GM18517 (cell line): Measurements from ENCODE around the gene DHX36.

Experiments used
- ATAC-seq: cut with Tn5 transposase; IDR thresholded peaks from one replicate; pipeline ENCODE4 v1.9.1; 2021; ENCODE audit warnings: mild to moderate bottlenecking, moderate library complexity; ENCODE audit not compliant: unreplicated experiment

The DHX36 gene, protein sequence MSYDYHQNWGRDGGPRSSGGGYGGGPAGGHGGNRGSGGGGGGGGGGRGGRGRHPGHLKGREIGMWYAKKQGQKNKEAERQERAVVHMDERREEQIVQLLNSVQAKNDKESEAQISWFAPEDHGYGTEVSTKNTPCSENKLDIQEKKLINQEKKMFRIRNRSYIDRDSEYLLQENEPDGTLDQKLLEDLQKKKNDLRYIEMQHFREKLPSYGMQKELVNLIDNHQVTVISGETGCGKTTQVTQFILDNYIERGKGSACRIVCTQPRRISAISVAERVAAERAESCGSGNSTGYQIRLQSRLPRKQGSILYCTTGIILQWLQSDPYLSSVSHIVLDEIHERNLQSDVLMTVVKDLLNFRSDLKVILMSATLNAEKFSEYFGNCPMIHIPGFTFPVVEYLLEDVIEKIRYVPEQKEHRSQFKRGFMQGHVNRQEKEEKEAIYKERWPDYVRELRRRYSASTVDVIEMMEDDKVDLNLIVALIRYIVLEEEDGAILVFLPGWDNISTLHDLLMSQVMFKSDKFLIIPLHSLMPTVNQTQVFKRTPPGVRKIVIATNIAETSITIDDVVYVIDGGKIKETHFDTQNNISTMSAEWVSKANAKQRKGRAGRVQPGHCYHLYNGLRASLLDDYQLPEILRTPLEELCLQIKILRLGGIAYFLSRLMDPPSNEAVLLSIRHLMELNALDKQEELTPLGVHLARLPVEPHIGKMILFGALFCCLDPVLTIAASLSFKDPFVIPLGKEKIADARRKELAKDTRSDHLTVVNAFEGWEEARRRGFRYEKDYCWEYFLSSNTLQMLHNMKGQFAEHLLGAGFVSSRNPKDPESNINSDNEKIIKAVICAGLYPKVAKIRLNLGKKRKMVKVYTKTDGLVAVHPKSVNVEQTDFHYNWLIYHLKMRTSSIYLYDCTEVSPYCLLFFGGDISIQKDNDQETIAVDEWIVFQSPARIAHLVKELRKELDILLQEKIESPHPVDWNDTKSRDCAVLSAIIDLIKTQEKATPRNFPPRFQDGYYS

DNA sequence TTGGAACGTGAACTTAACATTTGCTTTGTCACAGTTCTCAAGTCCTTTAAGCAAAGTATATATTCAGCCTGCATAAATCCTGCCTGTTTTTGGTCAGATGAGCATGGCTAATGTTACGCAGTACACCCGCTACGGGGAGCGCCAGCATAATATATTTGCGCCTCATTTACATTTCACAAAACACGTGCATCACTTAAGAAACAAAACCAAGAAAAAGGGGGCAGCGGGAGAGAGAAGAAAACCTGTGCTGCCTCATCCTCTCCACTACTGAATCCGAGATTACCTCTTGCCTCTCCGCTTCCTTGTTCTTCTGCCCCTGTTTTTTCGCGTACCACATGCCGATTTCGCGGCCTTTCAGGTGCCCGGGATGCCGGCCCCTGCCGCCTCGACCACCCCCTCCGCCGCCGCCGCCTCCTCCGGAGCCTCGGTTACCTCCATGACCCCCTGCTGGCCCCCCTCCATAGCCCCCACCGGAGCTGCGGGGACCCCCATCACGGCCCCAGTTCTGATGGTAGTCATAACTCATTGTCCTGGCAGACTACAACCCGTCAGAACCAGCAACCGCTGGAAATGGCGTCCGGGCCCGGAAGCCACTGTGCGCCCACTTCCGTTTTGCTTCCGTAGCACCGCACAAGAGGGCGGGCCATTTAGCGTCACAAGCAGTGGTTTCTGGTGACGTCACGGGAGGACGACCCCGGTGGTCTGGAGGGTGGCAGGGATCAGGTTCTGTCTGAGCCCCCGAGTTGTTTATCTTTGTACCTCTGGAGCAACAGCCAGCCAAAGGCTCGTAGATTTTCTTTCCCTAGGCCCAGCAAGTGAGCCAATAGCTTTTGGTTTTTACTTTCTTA lies at the start of gene DHX36:
Gene DHX36 (minus strand): TSS at position 597 of the 848 bp plus-strand sequence. CDS start 71 bp downstream, at position 526.
- ATAC-seq = peak; percentile 87

DNA sequence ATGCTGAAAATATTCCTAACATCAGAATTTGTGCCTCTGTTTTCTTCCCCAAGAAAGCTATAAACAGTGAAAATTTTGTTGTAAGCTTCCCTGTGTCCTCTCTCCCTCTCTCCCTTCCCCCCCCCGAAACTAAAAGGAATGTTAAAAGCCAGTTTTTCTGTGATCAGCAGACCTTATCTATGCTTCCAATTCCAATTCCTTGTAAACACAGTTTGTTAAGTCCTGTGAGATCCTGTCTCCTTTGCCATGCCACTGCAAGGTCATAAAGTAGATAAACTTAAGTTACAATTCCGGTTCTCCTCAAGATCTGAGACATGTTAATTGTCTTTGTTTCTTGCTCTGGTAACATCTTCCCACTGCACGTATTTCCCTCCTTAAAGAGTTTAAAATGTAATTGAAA lies 42.9 kb upstream of the DHX36 start:
- no peak for ATAC-seq

DNA sequence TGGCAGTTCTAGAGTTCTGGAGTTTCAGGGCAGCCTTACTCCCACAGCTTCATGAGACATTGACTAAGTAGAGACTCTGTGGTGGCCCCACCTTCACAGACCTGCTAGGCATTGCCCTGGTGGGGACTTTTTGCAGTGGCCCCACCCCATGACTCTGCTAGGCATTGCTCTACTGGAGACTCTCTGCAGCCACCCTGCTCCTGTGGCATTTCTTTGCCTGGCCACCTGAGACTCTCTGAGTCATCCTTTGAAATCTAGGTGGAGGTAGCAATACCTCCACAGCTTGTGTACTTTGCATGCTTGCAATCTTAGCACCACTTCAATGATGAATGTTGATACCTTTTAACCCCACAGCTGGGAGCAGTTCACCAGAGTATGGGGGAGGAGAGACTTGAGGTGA lies 40.6 kb upstream of the DHX36 start:
- no peak for ATAC-seq

DNA sequence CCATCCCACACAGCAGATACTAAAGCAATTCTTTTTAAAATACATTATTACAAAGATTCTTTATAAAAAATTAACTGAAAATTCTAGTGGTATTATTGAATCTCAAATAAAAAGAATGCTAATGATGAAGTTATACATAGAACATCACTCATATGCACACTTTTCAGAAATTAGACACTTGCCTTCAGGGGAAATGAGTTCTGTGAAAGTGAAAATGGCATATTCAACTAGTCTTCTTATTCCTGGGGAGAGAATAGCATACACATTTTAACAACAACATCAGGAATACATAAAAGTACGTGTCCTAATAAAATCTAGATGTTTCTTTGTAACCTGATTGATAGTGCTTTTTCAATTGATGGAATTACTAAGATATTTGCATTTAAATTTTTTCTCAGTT lies 36.8 kb upstream of the DHX36 start:
- ATAC-seq = no peak

DNA sequence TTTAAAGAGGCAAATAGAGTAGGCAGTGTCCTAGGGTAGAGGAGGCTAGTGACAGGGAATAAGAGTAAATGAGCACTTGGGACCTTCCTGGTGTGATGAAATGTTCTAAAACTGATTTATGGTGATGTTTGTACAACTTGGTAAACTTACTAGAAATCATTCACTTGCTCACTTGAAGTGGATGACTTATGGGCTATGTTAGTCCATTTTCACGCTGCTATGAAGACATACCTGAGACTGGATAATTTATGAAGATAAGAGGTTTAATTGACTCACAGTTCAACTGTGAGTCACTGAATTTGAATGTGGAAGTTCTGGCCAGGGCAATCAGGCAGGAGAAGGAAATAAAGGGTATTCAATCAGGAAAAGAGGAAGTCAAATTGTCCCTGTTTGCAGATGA lies 31.7 kb upstream of the DHX36 start:
- no peak for ATAC-seq

DNA sequence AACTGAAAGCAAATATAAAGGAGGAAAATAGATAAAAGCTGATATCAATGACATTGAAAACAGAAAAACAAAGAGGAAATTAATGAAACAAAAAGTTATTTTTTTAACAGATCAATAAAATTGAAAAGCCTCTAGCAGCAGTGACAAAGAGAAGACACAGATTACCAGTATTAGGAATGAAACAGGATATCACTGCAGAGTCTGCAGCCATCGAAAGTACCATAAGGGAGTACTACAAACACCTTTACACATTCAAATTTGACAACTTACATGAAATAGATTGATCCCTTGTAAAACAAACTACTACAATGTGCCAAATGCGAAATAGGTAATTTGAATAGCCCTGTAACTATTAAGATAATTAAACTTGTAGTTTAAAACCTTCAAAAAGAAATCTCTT lies 24.9 kb upstream of the DHX36 start:
- ATAC-seq = no peak

DNA sequence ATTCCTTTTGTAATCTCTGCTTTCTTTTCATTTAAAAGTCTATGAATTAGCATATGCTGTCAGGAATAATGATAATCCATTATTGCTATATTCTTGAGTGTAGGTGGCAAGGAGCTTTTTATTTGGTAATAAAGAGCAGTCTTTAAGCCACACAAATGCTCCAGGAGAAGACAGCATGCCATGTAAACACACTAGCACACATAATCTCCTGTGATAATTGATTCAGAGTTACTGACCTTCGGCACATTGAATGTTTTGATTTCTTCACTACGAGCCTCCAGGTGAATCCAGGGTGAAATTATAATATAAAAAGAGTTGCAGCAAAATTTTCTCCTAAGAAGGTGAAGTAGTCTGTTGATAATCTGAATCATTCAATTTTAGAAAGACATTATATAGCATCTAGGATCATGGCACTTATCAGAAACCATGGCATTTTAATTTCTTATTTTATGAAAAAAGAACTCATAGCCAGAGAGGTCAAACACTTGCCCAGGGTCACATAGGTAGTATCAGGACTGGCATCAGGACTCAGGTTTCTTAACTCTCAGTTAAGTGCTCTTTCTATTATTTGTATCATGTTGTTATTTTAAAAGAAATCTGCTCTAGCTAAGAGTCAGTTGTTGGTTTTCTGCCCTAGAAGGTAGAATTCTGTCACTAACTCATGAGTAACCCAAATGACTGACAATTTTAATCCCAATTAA lies 21.3 kb upstream of the DHX36 start:
- no peak for ATAC-seq

DNA sequence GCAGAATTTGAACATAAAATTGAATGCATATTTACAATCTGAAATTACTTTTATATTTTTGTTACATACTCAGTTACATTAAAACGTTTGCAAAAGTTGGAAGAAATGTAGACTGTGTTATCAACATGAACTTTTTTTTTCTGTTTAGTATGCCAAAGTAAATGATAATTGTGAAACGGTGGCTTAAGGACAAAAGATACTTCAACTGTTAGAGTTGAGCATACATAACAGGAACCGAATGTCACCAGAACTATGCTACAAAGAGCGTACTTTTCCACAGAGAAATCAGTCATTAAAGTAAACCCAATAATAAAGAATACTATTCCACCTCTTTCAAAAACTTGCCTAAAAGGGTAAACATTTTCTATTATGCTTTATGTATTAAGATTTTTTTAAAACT lies 14.3 kb upstream of the DHX36 start:
- no peak for ATAC-seq

DNA sequence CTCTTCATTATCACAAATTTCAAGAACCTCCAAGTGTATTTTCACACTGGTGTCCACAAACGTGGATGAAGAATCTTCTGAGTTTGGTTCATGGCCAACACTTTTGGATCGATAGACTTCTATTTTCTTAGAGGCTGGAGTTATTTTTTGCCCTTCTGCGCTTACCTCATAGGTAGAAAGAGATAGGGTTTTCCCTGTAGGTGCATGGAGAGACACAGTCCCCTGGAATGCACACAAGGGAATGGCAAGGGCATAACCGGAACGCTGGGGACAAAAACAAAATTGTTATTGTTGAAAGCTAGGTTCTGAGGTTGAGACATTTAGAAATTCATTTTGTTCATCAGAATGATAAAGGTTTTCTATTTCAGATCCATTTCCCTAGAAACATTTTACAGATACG lies 13.7 kb upstream of the DHX36 start:
- ATAC-seq = no peak

DNA sequence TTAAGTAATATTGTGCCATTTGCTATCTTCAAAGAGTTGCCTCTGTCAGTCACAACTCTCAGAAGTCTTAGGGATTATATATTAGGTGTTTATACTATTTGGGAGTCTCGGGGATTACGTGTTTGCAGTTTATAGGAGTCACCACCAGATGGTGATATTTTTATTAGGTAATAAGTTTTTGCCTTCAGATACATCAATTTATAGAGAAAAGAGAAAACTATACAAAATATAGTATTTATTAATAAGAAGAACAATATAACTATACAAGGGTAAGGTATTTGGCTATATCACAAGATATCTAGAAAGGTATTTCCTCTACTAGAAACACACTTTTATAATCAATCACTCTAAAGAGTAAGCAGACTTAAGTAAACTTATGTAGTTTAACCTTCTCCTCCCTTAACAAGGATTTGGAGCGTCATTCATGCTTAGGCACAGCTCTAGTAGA lies 10.7 kb upstream of the DHX36 start:
- ATAC-seq = no peak

DNA sequence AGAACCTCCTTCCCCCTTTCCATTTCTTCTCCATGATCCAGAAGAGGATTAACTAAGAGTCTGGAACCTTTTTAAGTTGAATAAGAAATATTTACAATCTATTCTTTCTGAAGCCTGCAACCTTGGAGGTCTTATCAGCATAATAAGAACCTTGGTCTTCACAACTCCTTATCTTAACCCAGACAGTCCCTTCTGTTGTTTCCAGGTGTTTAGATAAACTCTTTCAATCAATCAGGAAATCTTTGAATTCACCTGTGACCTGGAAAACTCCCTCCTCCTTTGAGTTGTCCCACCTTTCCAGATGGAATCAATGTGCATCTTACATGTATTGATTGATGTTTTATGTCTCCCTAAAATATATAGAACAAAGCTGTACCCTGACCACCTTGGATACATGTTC lies 3.6 kb upstream of the DHX36 start:
- ATAC-seq = no peak

DNA sequence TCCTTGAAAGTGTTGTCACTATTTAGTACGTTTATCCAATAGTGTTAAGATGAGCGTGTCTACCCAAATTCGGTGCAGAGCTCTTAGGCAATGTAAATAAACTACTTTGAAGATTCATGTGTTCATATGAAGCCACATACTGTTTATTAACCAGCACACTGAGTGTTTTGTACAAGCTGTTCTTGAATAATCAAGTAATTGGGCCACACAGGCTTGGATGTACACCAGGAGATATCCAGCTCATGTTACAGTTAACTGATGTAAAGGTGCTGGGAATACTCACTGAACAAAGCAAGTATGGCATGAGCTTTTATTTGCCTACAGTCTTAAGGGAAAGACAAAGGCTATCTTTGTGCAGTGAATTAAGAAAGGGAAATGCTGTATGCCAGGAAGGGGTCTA lies 632 bp upstream of the DHX36 start:
- ATAC-seq = no peak

DNA sequence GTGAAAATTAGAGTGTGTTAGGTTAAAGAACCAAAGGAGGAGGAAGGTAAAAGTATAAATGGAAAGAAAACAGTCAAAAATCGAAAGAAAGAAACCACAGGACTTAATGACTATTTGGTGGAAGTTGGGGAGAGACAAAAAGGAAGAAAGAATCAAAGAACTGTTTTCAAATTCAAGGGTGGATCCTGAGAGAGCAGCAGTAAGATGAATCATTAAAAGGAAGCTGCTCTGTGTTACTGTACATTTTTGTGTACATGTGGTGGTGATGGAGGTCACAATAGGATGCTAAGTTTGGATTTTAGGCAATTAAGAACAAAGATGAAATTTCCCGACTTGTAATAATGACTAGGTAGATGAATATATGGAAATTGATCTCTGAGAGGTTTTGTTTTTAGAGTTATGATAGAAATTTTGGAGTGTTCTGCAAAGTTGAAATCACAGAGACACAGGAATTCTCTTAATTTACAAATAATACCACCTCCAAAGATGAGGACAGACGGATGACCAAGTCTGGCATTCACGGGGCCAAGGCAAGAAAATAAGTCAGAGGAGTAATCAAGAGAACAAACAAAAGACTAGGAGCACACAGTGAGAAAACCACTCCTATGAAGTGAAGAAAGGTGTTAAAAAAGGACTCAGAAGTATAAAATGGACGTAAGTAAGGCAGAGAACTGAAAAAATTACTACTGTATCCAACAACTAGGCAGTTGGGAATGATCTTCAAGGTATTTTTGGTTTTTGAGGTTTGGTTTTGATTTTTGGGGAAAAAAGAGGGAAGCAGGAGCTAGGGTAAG lies 7.1 kb downstream of the DHX36 start:
- no peak for ATAC-seq

DNA sequence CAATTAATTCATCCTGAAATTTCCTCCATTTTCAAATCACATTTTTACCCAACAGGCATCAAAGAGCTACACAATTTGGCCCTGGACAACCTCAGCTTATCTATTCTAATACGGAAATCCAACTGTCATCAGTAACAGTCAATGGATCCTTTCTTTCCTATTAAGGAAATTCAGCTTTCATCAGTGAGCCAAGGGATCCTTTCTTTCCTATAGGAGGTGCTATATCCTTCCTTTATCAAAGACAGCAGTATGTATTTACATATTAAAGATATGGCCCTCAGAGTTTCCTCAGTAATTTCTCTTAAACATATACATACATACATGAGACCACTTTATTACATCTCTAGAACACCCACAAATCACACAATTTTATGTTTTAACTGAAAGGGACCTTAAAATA lies 10.1 kb downstream of the DHX36 start:
- ATAC-seq = no peak

DNA sequence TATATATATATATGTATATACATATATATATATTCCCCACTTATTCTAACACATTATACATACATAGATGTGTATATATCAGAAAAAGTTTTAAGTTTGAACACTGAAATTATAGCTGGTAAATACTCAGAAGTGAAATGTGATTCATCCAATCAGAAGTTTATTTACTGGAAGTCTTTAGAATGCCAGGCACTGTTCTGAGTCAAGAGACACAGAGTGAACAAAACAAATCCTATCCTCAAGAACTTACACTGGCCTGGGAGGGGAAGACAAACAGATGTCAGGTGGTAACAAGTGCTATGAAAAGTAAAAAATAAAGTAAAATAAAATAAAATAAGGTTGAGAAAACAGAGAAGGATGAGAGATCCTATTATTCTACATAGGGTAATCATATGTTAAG lies 13.4 kb downstream of the DHX36 start:
- ATAC-seq = no peak

DNA sequence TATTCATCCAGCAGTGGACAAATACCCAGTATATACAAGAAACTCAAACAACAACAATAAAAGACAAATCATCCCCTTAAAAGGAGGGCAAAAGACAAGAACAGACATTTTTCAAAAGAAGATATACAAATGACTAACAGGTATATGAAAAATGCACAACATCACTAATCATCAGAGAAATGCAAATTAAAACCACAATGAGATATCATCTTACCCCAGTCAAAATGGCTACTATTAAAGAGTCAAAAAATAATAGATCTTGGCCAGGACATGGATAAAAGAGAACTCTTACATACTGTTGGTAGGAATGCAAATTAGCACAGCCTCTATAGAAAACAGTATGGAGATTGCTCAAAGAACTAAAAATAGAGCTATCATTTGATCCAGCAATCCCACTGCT lies 16.9 kb downstream of the DHX36 start:
- ATAC-seq = no peak

DNA sequence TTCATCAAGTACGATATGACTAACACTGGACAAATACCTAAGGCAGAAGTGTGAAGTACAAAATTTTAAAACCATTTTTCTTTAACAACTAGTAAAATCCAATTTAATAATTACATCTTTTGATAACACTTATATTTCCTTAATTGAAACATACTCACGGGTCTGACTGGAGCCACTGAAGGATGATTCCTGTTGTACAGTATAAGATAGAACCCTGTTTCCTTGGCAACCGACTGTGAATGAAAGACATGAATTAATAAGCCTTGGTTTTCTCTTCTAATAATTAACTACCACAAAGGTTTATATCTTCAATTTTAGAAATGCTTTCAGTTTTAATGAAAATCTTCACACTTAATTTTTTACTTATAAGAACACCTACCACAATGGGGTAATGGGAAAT lies 19.4 kb downstream of the DHX36 start:
- no peak for ATAC-seq

DNA sequence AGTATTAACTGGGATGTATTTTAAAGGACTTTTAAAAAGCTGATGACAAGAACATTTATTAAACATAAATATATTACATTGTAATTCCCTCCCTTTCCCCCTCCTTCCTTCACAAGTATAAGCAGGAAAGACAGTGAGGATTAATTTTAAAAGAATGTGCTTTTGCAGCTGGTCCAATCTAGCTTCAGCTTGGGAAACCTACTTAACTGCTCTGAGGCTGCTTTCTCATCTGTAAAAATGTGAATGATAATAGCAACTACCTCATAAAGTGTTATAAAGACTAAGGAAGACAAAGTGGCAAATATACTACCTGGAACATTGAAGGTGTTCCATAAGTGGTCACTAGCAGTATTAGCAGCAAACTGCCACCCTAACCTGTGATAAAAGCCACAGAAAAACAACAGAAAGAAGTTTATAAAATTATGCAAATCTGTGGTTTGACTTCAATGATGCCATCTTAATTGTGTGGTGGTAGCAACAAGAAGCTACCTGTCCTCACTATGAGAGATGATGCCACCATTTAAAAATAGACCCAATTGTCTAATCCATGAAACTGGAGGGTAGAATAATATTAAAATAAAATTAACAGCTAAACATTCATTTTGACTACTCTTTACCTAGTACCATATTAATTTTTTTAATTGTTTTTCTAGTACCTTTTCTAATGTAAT lies 20.0 kb downstream of the DHX36 start:
- ATAC-seq = no peak

DNA sequence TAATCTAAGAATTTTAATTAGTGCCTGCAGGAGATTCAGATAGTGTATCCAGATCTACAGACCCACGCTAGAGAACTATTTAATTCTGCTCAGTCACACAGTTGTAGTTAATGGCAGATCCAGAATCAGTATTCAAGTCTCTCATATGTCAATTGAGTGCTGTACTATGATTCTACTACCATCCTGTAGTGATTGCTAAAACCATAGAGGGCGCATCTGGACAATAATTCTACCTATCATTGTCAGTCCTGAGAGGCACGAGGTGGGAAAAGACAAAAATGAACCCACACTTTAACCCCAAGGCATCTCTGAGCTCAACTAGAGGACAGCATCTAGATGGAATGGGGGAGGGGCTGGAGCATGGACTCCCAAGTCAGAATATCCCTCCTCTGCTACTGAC lies 22.7 kb downstream of the DHX36 start:
- ATAC-seq = no peak
